HG02938 (cell line): ENCODE data around the gene MUC5B.

ENCODE experiments used
- ATAC-seq: cut with Tn5 transposase; IDR thresholded peaks from one replicate; pipeline ENCODE4 v1.9.1; 2021; ENCODE audit warnings: mild to moderate bottlenecking, moderate library complexity; ENCODE audit not compliant: unreplicated experiment

The MUC5B gene

DNA sequence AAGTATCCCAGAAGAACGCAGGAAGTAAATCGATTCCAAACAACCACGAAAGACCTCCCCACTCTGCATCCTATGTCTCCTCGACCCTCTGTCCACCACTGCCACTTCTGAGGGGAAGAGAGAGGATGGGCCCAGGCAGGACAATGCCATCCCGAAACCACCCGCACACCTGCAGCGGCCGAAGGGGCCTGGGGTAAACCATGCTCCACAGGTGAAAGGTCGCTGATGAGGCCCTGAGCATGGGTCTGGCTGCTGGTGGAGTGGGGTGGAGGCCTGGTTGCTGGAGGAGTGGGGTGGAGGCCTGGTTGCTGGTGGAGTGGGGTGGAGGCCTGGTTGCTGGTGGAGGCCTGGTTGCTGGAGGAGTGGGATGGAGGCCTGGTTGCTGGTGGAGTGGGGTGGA lies 73.4 kb downstream of the MUC5B start:
- ATAC-seq: no peak

DNA sequence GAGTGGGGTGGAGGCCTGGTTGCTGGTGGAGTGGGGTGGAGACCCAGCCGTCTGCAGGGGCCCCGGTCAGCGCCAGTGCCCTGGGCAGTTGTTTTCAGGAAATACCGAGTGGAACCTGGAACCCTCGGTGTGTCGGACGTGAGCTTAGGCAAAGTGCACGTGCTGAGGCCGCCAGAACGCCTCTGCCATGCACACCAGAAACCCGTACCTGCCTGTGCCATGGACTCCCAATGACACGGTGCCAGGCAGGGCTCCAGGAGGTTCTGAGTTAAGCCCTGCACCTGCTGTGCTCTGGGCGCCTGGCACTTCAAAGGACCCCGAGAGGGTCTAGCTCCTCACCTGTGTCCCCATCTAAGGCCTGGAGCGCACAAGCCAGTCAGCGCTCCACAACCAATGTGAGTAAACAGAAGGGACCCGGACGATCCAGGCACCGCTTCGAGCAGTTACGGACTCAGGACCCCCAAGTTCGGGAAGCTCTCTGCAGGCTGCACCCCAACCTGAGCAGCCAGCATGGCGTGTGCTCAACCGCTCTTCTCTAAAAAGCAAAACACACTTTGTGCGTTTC lies 74.2 kb downstream of the MUC5B start:
- ATAC-seq: no peak

DNA sequence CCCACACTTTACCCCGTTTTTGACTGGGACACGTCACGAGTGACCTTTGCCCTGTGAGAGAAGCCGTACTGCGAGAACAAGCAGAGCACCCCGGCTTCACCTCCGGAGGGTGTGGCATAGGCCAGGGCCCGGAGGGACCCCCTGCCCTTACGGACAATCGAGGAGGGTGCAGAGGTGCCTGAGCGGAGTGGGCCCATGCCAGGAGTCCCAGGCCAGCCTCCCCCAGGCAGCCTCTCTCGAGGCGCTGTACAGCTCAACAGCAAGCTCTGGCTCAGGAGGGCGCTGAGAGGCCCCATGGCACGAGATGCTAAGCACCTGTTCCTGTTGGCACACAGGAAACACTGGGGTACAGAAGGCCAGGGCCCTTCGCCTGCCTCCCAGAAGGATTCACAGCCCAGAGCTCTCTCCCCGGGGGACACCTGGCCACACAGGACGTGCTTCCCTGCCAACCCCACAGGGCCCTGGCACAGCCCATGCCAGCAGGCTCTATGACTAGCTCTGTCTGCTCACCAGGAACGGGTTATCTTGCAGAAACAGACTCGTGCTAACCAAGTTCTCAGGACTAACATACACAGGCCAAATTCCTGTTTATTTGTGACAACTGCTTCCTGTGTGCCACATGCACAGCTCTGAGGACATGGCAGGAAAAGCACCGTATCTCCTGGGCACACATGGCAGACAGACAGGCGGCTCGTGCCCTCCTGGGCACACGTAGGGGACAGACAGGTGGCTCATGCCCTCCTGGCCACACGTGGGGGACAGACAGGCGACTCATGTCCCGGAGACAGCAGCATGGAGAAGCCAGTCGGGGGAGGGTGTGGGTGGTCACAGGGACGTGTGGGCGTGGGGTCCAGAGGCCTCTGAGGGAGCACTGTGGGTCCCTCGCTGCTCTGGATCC lies 75.0 kb downstream of the MUC5B start:
- ATAC-seq: no peak

DNA sequence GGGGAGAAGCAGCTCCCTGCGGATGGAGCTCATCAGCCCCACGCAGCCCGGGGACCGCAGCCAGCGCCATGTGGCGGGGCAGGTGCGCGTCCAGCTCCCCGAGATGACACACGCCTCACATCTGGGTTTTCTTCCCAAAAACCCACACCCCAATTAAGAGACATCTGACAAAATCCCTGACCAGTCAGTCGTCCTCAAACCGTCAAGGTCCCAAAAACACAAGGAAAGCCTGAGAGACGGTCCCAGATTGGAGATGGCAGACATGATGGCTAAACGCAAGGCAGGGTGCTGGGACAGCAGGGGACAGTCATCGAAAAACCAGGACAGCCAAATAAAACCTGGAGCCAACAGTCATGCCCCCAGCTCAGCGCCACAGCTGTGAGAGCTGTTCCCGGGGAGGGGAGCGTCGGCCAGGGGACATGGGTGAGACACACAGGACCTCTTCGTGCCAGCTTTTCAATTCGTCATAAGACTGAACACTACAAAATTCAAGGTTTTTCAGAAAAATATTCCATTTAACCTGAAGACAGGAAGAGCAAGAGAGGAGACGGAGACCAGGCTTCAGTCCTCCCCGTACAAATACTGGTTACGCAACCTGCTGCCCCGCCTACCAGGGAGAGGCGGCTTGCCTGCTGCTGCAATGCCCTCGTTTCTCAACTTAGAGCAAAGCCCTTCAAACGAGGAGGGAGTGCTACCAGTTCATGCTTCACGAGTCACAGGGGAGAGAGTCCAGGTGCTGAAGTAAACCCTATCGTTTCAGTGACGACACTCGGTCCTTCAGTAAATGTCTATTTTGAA lies 76.0 kb downstream of the MUC5B start:
- ATAC-seq: no peak

DNA sequence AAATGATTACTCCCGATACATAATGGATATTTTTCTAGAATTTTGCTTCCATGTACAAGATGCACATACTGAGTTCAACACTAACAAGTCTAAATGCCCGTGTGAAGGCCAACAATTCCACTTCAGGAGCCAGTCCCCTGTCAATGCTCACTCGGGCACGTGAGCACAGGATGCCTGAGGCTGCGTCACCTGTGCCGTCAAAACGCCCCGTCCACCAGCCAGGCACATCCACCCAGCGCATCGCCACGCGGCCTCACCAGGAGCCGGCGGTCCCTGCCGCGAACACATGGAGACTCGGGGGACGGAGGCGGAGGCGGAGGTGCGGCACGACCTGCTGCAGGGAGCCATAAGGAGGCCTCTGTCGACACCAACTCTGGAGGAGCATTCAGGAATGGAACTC lies 76.8 kb downstream of the MUC5B start:
- no peak for ATAC-seq

DNA sequence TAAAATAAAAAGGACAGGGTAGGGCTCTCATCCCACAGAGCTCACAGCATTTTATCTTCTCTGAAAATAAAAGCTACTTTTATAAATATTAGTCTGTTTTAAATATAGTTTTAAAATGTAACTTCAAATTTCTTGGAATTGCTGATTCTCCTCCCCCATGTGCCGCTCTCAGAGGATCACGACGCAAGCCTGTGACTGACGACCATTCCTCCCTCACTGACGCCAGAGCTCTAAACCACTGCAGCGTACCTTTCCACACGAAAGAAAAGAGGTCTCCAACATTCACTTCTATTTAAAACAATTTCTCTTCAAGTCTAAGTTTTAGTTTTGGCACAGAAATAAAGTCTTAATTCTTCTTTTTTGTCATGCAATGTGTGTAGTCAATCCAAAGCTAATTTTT lies 77.3 kb downstream of the MUC5B start:
- no peak for ATAC-seq

DNA sequence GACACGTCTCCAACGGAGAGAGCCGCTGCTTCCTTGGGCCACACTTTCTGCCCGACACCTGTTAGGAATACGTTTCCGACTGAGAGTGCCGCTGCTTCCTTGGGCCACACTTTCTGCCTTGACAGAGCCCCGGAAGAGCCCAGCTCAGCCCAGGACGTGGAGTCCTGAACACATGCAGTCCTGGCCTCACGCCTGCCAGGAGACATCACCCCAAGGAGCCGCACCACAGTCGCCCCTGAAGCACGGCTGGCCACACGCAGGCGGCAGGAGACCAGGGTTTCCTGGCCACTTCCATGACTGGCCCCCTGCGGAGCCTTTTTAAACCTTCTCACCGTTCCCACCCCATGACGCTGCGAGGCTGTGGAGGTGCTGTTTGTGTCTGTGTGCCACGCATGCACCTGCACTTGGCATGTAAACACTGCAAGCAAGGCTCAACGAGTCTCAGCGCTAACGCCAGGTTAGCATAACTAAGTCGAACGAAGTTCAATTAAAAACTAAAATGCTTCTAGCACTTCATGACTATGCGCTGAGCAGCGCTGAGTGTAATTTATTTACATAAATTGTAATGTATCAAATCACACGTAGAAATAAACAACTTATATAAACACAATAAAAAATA lies 77.8 kb downstream of the MUC5B start:
- no peak for ATAC-seq

DNA sequence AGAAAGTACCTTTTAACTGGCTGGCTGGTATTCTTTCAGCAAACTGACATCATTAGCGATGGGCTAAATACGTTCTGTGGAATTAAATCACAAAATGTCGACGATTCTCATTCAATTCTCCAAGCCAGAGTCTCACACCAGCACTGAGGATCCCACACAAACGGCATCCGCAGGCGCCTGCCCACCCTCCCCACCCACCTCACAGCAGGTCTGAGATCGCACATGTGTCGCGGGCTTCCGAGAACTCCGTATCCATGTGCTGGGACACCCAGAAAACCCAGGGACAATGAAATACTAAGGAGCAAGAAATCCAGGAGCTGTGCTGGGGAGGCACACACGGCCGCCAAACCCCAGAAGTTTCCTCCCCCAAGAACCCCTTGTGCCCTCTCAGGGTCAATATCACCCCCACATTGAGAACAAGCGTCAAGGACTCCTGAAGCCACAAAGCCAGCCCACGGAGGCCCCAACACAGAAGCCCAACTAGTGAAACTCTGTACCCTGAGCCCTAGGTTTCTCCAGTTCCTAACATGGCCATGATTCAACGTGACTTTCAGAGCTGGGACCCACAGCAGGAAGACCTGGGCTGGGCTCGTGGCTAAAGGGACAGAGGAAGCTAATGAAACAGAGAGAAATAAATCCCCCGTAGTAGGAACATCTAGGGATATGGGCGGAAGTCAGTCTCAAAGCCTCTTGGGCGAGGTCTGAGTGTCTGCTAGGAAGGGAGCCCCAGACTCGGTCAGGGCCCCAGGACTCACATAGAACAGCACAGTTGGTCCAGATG lies 78.5 kb downstream of the MUC5B start:
- ATAC-seq: no peak

DNA sequence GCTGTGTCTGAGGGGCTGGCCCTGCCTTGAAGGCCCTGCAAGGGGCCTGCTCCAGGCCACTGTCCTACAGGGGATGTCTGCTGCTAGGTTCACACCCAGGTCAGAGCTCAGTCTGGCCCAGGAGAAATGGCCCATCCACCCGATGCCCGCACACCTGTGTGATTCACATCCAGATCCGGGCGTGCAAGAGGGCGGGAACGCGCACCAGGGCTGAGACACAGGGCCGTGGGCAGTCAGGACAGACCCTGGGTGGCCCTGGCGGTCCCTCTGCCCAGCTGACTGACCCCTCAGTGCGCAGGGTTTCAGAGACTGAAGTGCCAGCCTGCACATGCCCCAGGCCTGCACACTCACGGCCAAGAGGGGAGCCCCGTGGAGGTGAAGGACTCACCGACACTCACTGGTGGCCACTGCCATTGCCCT lies 79.2 kb downstream of the MUC5B start:
- ATAC-seq: no peak

DNA sequence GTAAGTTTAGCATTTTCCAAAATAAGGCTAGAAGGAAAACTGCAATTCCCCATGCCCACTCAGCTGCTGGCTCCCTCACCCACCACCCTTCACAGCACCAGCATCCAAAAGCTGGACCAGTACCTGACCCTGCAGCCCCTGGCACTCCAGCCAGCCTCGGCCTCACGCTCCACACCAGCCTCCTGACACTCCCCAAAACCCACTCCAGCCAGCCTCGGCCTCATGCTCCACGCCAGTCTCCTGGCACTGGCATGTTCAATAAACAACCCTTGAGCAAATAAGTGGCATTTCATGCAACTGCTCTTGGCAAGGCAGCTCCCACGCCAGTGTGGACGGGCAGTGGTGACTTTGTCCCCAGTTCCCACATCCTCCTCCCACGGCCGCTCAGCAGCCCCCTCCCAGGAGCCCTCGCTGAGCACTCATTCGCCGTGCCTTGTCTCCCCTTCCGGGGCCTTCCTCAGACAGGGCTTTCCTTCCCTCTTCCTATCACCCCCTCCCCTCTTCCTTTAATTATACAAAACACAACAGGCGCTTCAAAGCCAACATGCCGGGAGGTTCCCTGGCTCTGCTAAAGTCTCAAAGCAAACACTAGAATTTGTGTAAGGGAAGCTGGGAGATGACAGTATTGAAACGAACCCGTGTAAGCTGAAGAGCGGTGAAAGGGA lies 79.7 kb downstream of the MUC5B start:
- no peak for ATAC-seq

DNA sequence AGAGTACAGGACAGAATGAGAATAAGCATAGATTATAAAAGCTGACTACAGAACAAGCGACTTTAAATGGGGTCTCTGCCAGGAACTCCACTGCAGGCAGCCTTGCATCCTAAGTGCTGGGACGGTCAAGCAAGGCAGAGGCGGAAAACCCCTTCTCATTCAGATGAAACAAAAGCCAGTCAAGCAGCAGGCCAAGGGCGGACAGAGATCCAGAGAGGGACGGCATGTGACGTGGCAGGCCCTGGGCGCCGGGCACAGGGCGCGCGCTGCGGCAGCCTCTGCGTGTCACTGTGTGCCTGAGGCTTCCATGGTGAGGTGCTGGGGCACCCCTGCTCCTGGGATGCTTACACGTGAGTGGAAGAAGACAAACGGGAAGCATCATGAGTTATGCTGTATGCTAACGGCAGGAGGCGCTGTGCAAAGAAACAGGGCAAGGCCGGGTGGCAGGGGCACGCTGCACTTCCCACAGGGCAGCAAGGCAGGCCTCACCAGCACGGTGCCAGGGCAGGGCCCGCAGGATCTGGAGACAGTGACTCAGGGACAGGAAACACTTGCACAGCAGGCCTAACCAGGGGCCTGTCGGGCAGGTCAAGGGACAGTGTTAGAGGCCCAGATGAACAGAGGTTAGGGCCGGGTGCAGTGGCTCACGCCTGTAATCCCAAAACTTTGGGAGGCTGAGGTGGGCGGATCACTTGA lies 80.4 kb downstream of the MUC5B start:
- no peak for ATAC-seq

DNA sequence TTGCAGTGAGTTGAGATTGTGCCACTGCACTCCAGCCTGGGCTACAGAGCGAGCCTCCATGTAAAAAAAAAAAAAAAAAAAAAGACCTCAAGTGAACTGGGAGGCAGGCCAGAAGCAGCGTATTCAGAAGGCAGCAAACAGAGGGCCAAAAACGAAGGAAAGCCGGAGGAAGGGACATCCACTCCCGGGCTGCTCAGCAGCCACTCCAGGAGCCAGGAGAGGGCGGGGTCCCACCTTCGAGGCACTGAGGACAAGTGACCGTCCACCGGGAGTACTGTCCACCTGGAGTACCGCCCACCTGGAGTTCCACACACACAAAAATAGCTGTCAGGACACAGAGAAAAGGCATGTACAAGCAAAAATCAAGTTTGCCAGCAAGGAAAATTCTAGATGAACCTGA lies 81.1 kb downstream of the MUC5B start:
- no peak for ATAC-seq

DNA sequence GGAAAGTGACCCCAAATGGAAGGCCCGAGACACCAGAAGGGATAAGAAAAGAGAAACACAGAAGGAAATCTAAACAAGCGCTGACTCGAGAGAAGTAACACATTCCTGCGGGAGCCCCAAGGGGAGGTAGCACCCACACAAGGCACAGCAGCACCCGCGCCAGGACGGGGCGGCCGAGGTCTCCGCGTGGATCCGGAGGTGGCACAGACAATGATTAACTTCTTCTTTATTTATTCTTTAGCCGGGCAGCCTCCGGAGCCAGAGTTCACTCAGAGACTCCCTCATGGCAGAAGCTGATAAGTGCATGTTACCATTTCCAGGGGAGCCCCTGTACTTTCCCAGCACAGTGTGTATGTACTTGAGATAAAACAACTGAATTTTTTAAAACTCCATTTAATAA lies 81.5 kb downstream of the MUC5B start:
- ATAC-seq: no peak

DNA sequence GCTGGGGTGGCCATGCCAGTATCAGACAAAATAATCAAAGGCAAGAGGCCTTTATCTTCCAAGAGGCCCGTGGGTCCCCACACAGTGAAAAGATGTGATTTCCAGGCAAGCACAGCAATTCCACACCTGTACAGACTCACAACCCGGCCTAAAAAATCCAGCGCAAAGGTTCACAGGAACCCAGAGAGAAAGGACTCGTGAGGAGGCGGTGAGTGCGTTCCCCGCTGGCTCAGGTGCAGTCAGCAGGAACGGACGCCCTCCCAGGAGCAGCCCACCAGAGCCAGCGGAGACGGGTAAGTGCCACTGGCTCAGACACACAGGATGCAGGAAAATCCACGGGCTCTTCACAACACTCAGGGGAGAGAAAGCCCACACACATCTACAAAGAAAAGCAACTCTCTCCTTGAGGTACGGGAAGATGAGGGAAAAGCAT lies 82.2 kb downstream of the MUC5B start:
- no peak for ATAC-seq

DNA sequence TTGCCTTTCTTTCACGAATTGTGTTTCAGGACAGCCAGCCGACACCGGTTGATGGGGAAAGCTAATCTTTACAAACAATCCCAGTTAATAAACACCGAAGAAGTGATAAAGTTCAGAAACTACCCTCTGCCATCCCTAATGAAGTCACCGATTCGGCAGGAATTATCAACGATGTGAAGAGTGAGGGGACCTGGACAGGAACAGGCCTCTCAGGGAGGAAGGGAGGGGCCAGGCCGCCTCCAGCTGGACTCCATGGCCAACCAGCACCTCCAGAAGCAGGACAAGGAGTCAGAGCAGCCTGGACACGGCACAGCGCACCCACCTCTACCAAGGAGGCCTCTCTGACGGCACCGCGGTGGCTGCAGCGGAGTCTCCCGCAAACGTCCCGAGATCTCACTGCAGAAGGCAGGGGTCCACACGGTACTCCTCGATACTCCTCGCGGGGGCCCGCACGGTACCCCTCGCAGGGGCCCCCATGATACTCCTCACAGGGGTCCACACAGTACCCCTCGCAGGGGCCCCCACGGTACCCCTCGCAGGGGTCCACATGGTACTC lies 82.7 kb downstream of the MUC5B start:
- ATAC-seq: no peak

DNA sequence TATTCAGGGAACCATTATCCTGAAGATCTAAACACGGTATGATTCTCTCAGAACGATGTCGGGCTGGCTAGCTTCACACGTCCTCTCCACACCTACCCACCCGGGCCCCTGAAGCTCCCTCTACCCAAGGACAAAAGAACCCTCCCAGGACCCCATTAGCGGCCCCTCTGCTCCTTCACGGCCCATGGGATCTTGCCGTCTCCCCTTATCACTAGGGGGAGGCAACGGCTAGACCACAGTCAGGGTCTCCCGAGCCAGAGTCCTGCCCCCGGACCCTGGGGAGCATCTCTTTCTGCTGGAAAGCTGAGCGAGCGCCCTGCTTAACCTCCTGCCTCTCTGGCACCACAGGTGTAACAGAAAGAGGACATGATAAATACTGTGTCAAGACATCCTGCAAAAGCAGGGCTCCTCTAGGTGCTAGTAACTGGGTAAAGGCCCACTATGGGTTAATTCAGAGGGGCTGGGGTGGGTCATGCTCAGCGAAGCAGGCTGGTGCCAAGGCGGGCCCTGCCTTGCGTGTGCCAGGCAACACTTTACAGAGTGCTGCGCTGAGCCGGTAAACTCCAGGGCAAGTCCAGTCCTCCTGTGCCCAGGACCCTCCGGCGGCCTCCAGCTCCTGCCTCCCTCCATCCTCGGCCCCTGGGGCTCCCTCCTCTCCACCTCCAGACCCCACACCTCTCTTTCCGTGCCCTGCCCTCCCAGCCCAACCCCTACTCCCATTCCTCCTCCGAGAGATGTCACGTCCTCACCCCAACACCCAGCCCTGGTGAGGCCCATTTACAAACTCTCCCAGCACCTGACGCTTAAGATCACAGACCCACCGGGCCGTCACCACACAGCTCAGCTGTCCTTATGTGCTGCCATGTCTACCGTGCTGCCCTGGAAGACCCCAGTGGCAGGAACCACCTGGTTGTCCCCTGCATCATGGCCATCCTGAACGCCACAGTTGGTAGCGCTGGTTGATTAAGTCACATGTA lies 83.6 kb downstream of the MUC5B start:
- no peak for ATAC-seq

DNA sequence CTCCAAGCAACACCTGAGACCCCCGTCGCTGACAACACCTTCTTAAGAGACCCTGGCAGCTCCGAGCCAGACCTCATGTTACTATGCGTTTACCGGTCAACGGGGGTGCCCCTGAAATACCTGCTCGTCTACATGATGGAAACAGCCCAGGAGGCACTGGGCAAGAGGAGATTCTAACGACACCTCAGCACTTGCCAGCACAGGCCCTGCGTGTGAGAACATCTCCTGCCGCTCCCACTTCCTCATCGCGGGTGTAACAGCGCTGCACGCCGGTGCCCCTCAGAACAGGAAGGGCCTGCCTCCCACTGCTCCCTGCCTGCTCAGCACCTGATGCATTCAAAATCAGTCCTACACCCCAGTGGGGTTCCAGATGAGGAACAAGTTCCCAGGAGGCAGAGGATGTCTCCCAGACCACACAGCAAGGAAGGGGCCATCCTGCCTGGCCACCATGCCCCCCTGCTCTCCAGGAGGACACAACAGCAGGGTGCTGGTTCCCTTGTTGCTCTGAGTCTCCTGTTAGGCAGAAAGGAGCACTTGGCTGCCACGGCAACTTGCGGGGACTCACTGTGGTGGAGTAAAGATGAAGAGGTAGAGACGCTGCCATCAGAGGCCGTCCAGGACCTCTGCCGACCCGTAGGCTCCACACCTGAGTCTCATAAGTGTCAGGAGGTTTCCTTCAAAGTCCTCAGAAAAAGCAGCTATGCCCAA lies 84.5 kb downstream of the MUC5B start:
- no peak for ATAC-seq
